ENCODE results near the gene FNTB.

DNA sequence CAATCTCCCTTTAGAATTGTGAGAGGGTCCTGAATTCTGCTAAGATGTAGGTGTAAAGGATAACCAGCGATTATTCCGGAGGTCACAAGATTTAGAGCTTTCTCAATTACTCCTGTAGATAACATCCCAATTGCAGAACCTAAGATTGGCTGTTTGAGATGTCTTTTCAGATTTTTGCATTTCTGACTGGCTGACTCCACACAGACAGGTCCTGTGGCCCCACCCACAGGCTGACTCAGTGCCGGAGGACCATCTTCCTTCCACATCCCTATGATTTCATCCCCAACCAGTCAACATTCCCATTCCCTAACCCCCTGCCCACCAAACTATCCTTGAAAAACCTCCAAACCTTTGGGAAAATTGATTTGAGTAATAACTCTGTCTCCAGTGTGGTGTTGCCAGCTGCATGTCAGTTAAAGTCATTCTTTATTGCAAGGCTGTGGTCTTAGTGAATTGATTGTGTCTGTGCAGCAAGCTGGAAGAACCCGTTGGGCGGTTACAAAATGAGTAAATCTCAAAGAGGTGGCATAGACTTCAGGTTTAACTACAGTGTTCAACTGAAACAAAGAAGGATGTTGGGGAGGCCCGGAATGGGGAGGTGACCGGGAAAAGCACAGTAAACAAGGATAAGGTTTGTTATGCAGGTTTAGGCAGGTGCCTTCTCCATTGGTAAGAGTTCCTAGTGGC is 10.6 kb downstream of the FNTB start:
- TF ChIP-seq TAF1 (IDR thresholded peaks at IDR 0.05; ENCODE audit: borderline replicate concordance, low read depth, low read length) (no peak), POLR2A (IDR thresholded peaks at IDR 0.05; ENCODE audit: low read depth, low read length) (no peak)
